SK-N-SH treated with all-trans-retinoic acid at 6 μM for 48 hours (cell line): ENCODE measurements around the gene FAM72D.
"Not testable (repeated sequence)": the region's sequence is repeated elsewhere in the genome, so short reads cannot be mapped to it uniquely, and the experiment has no call there.

ENCODE experiments used
- ARNTL ChIP-seq: fragments of 450-650 bp; formaldehyde crosslinking; IDR thresholded peaks from 2 replicates; pipeline ENCODE4 v1.5.0; 2020; ENCODE audit warnings: low read depth, mild to moderate bottlenecking, moderate library complexity, borderline replicate concordance
- GLIS3 ChIP-seq: fragments of 250-450 bp; sonication (Bioruptor Pico); IDR thresholded peaks from 2 replicates; pipeline ENCODE4 v1.5.0; 2020; ENCODE audit warnings: mild to moderate bottlenecking, moderate library complexity
- PATZ1 ChIP-seq: fragments of 250-450 bp; sonication (Bioruptor Pico); IDR thresholded peaks from 2 replicates; pipeline ENCODE4 v1.8.0; 2020; ENCODE audit warnings: mild to moderate bottlenecking, moderate library complexity, borderline replicate concordance
- POU6F1 ChIP-seq: fragments of 250-450 bp; sonication (Bioruptor Pico); IDR thresholded peaks from 2 replicates; pipeline ENCODE4 v1.8.0; 2021; ENCODE audit warnings: low read depth, mild to moderate bottlenecking, moderate library complexity, borderline replicate concordance
- PPARA ChIP-seq: fragments of 250-450 bp; sonication (Bioruptor Pico); IDR thresholded peaks from 2 replicates; pipeline ENCODE4 v1.5.0; 2020; ENCODE audit warnings: mild to moderate bottlenecking, borderline replicate concordance
- RARB ChIP-seq: fragments of 250-450 bp; sonication (Bioruptor Pico); IDR thresholded peaks from 2 replicates; pipeline ENCODE4 v1.8.0; 2021; ENCODE audit warnings: mild to moderate bottlenecking, moderate library complexity
- SNAI2 ChIP-seq: fragments of 250-450 bp; sonication (Bioruptor Pico); IDR thresholded peaks from 2 replicates; pipeline ENCODE4 v1.5.0; 2020; ENCODE audit warnings: mild to moderate bottlenecking, moderate library complexity
- TCF4 ChIP-seq: fragments of 250-450 bp; sonication (Bioruptor Pico); IDR thresholded peaks from 2 replicates; pipeline ENCODE4 v1.8.0; 2021; ENCODE audit warnings: mild to moderate bottlenecking, moderate library complexity, borderline replicate concordance
- TOX ChIP-seq: fragments of 250-450 bp; sonication (Bioruptor Pico); IDR thresholded peaks from 2 replicates; pipeline ENCODE4 v1.8.0; 2021; ENCODE audit warnings: mild to moderate bottlenecking, moderate library complexity, borderline replicate concordance
- ZFP3 ChIP-seq: fragments of 250-450 bp; sonication (Bioruptor Pico); IDR thresholded peaks from 2 replicates; pipeline ENCODE4 v1.5.0; 2020; ENCODE audit warnings: mild to moderate bottlenecking, moderate library complexity
- ZNF565 ChIP-seq: fragments of 450-650 bp; formaldehyde crosslinking; conservative IDR thresholded peaks from 2 replicates; pipeline ENCODE4 v1.5.0; 2020; ENCODE audit warnings: low read depth, mild to moderate bottlenecking, moderate library complexity
- TF ChIP-seq, protein P1 (sequence below): fragments of 250-450 bp; sonication (Bioruptor Pico); IDR thresholded peaks from 2 replicates; pipeline ENCODE4 v1.5.0; 2020; ENCODE audit warnings: mild to moderate bottlenecking, moderate library complexity
- TF ChIP-seq, protein P2 (sequence below): fragments of 250-450 bp; sonication (Bioruptor Pico); IDR thresholded peaks from 2 replicates; pipeline ENCODE4 v1.5.1; 2020; ENCODE audit warnings: low read depth, mild to moderate bottlenecking, moderate library complexity

DNA sequence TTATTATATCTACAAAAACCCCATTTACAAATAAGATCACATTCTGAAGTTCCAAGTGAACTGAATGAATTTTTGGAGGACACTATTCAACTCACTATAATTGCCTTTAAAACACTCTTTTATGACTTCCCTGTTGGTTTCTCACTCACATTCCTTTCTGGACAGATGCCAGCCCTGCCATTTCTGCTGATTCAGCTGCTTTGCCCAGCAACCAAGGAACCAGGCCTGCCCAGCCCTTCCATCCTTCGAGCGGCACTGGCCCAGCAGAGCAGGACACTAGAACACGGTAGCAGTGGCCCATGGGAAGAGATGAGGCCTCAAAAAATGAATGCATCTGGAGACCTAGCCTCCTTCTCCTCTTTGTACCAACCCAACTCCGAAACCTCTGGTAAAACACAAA lies 50.5 kb downstream of the FAM72D start:
- not testable (repeated sequence) for TF ChIP-seq GLIS3 (CRISPR knock-in tag); ZNF565 (CRISPR knock-in tag); POU6F1 (CRISPR knock-in tag); TCF4; PATZ1 (CRISPR knock-in tag); RARB (CRISPR knock-in tag); ZFP3; PPARA (CRISPR knock-in tag); ARNTL (CRISPR knock-in tag); TOX (CRISPR knock-in tag); SNAI2 (CRISPR knock-in tag)
- TF ChIP-seq, protein P1, sequence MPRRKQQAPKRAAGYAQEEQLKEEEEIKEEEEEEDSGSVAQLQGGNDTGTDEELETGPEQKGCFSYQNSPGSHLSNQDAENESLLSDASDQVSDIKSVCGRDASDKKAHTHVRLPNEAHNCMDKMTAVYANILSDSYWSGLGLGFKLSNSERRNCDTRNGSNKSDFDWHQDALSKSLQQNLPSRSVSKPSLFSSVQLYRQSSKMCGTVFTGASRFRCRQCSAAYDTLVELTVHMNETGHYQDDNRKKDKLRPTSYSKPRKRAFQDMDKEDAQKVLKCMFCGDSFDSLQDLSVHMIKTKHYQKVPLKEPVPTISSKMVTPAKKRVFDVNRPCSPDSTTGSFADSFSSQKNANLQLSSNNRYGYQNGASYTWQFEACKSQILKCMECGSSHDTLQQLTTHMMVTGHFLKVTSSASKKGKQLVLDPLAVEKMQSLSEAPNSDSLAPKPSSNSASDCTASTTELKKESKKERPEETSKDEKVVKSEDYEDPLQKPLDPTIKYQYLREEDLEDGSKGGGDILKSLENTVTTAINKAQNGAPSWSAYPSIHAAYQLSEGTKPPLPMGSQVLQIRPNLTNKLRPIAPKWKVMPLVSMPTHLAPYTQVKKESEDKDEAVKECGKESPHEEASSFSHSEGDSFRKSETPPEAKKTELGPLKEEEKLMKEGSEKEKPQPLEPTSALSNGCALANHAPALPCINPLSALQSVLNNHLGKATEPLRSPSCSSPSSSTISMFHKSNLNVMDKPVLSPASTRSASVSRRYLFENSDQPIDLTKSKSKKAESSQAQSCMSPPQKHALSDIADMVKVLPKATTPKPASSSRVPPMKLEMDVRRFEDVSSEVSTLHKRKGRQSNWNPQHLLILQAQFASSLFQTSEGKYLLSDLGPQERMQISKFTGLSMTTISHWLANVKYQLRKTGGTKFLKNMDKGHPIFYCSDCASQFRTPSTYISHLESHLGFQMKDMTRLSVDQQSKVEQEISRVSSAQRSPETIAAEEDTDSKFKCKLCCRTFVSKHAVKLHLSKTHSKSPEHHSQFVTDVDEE (CRISPR knock-in tag), result not testable (repeated sequence)
- TF ChIP-seq, protein P2, sequence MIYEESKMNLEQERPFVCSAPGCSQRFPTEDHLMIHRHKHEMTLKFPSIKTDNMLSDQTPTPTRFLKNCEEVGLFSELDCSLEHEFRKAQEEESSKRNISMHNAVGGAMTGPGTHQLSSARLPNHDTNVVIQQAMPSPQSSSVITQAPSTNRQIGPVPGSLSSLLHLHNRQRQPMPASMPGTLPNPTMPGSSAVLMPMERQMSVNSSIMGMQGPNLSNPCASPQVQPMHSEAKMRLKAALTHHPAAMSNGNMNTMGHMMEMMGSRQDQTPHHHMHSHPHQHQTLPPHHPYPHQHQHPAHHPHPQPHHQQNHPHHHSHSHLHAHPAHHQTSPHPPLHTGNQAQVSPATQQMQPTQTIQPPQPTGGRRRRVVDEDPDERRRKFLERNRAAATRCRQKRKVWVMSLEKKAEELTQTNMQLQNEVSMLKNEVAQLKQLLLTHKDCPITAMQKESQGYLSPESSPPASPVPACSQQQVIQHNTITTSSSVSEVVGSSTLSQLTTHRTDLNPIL (CRISPR knock-in tag), result not testable (repeated sequence)
